ENCODE results near the gene GBE1.
"Not testable (repeated sequence)": the region's sequence is repeated elsewhere in the genome, so short reads cannot be mapped to it uniquely, and the experiment has no call there.

DNA sequence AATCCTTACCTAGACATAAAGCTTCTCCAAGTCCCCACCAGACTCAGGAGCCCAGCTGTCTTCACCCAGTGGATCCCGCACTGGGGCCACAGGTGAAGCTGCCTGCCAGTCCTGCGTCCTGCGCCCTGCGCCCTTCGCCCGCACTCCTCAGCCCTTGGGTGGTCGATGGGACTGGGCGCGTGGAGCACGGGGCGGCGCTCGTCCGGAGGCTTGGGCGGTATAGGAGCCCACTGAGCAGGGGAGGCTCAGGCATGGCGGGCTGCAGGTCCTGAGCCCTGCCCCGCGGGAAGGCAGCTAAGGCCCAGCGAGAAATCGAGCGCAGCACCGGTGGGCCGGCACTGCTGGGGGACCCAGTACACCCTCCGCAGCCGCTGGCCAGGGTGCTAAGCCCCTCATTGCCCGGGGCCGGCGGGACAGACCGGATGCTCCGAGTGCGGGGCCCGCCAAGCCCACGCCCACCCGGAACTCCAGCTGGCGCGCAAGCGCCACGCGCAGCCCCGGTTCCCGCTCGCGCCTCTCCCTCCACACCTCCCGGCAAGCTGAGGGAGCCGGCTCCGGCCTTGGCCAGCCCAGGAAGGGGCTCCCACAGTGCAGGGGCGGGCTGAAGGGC, 5.9 kb upstream of the GBE1 start:
- TF ChIP-seq, protein P1, sequence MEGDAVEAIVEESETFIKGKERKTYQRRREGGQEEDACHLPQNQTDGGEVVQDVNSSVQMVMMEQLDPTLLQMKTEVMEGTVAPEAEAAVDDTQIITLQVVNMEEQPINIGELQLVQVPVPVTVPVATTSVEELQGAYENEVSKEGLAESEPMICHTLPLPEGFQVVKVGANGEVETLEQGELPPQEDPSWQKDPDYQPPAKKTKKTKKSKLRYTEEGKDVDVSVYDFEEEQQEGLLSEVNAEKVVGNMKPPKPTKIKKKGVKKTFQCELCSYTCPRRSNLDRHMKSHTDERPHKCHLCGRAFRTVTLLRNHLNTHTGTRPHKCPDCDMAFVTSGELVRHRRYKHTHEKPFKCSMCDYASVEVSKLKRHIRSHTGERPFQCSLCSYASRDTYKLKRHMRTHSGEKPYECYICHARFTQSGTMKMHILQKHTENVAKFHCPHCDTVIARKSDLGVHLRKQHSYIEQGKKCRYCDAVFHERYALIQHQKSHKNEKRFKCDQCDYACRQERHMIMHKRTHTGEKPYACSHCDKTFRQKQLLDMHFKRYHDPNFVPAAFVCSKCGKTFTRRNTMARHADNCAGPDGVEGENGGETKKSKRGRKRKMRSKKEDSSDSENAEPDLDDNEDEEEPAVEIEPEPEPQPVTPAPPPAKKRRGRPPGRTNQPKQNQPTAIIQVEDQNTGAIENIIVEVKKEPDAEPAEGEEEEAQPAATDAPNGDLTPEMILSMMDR (IDR thresholded peaks at IDR 0.05) = not testable (repeated sequence)
- not testable (repeated sequence) for TF ChIP-seq POLR2AphosphoS5 (IDR thresholded peaks at IDR 0.05); POLR2A (IDR thresholded peaks at IDR 0.05; ENCODE audit: low read depth)
